ENCODE results near the gene TEAD1.

DNA sequence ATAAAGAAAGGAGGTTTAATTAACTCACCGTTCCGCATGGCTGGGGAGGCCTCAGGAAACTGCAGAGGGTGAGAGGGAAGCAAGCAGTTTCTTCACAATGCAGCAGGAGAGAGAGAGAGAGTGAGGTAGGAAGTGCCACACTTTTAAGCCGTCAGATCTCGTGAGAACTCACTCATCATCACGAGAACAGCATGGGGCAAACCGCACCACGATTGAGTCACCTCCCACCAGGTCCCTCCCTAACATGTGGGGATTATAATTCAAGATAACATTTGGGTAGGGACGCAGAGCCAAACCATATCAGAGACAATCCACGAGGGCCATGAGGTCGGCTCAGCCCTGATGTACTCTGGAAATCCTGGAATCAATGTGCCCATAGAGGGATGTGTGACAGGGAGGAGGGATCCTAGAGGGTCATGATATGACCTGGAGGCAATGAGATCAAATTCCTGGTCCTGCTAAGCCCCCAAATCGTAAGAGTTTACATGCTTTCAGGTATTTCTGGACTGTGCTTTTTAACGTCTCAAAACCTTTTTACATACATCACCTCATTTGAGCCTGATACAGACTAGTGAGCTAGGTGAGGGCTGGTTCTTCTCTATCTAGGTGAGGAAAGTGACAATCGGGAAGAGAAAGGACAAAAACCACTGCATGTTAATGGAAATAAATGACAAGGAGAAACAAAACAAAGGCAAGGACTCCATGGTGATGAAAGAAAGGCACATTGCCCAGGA, 315.4 kb downstream of the TEAD1 start:
- TF ChIP-seq POLR2A (IDR thresholded peaks at IDR 0.05) (no peak), CTCF (IDR thresholded peaks at IDR 0.05) (no peak), EP300 (IDR thresholded peaks at IDR 0.05) (no peak), POLR2AphosphoS5 (IDR thresholded peaks at IDR 0.05) (no peak)
